GM12874 (cell line): Measurements from ENCODE around the gene TBXA2R.

ENCODE experiments used
- TF ChIP-seq, protein P1 (sequence below): IDR thresholded peaks from 2 replicates; pipeline ENCODE4 v1.5.1; 2011; ENCODE audit warnings: low read depth, mild to moderate bottlenecking, control low read depth, low read length, moderate library complexity; ENCODE audit not compliant: insufficient read depth

The TBXA2R gene

DNA sequence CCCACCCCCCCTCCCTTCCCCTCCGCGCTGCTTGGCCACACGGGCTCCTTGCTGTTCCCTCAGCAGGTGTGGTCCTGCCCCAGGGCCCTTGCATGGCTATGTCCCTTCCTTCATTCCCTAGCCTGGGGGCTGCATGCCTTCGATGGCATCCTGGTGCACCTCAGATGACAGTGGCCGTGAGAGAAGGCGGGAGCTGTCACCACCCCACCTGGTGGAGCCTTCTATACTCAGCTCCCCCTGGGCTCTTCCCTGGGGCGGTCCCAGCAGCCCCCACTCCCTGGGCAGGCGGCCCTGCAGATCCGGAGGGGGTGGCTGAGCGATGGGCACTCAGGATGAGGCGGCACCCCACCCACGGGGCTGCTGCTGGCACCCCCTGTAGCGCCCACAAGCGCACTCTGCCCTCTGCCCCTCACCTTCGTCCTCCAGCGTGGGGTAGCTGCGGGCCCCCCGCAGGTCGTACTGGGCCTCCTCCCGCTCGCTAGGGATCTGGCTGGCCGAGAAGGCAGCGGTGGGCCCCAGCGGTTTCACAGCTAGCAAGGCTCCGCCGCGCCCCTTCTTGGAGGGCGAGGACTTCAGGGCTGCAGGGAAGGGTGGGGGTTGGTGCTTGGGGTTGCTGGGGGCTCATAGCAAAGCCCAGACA, 37.1 kb upstream of the TBXA2R start:
- TF ChIP-seq, protein P1, sequence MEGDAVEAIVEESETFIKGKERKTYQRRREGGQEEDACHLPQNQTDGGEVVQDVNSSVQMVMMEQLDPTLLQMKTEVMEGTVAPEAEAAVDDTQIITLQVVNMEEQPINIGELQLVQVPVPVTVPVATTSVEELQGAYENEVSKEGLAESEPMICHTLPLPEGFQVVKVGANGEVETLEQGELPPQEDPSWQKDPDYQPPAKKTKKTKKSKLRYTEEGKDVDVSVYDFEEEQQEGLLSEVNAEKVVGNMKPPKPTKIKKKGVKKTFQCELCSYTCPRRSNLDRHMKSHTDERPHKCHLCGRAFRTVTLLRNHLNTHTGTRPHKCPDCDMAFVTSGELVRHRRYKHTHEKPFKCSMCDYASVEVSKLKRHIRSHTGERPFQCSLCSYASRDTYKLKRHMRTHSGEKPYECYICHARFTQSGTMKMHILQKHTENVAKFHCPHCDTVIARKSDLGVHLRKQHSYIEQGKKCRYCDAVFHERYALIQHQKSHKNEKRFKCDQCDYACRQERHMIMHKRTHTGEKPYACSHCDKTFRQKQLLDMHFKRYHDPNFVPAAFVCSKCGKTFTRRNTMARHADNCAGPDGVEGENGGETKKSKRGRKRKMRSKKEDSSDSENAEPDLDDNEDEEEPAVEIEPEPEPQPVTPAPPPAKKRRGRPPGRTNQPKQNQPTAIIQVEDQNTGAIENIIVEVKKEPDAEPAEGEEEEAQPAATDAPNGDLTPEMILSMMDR: no peak

DNA sequence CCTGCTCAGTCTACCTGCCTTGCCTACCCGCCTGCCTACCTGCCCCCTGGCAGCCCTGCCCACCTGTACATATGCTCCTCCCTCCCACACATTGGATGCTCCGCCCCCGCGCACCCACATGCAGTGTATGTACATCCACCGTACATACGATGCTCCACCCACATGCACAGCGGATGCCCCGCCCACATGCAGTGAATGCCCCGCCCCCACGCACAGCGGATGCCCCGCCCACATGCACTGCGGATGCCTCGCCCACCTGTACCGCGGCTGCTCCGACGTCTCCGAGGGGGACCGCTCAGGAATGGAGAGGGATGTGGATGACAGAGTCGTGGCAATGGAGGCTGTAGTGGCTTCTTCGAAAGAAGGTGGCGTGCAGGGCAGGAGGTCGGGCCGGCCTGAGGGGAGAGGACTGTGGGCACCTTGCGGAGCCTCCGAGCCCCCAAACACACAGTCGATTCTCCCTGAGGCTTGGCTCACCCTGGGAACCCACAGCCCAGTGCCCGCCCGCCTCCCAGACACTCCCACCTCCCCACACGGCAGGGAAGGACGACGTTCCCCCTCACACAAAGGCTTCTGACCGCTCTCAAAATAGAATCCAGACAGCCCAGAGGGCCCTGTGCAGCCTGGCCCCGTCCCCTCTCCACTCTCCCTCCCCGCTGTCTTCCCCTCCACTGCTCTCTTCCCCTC, 36.5 kb upstream of the TBXA2R start:
- TF ChIP-seq, protein P1: no peak

DNA sequence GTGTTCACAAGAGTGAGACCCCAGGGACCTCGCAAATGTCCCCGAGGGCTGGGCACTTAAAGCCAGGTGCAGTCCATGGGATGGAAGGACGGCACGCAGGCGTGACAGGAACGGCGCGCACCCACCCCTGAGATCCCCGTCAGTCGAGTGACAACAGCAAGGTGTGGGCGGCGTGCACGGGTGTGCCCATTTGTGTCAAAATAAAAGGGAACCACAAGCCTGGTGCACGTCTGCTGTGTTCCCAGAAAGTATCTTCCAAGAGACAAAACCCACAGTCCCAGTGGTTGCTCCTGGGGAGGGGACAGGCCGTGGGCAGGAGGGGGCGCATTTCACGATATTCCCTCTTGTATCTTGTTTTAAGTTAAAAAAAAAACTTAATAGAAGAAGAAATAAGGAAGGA, 35.6 kb upstream of the TBXA2R start:
- TF ChIP-seq, protein P1: no peak

DNA sequence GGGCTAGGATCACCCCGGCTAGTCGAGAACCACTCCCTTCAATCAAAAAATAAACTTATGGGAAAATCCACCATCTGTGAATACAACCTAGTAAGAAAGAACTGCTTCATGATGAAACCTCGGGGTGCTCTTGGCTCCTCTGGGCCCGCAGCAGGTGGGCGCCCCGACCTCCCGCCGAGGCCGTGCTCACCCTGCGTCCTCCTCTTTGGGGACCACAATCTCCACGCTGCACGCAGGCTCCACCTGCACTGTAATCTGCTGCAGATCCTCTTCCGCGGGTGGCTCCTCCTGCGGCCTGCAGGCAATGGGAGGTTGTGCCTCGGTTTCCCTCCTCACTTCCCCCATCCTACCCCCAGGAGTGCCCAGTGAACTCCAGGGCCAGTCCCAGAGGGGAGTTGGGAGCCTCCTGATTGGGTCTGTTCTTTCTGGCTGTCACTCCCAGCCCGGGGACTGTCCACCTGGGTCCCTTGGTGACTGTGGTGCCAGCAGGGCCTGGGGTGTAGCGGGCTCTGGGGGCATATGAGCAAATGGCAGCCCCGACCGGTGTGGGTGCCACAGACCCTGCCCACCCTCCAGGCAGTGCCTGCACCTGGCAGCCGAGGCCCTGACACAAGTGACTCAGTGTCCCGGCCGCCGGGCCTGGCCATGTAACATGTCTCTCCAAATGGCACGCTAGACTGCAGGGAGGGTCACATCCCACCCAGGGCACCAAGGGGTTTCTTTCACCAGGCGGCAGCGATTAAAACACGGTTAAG, 35.0 kb upstream of the TBXA2R start:
- TF ChIP-seq, protein P1: no peak

DNA sequence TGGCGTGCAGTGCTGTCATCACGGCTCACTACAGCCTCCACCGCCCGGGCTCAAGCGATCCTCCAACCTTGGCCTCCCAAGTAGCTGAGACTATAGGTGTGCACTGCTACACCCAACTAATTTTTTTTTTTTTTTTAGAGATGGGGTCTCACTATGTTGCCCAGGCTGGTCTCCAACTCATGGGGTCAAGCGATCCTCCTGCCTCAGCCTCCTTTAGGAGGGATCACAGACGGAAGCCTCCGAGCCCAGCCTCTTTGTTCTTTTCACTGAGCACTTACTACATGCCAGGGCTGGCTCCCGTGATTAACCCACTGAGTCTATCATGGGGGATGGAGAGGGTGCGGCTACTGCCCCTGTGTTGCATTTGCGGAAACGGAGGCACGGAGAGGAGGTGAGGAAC, 32.8 kb upstream of the TBXA2R start:
- TF ChIP-seq, protein P1: no peak

DNA sequence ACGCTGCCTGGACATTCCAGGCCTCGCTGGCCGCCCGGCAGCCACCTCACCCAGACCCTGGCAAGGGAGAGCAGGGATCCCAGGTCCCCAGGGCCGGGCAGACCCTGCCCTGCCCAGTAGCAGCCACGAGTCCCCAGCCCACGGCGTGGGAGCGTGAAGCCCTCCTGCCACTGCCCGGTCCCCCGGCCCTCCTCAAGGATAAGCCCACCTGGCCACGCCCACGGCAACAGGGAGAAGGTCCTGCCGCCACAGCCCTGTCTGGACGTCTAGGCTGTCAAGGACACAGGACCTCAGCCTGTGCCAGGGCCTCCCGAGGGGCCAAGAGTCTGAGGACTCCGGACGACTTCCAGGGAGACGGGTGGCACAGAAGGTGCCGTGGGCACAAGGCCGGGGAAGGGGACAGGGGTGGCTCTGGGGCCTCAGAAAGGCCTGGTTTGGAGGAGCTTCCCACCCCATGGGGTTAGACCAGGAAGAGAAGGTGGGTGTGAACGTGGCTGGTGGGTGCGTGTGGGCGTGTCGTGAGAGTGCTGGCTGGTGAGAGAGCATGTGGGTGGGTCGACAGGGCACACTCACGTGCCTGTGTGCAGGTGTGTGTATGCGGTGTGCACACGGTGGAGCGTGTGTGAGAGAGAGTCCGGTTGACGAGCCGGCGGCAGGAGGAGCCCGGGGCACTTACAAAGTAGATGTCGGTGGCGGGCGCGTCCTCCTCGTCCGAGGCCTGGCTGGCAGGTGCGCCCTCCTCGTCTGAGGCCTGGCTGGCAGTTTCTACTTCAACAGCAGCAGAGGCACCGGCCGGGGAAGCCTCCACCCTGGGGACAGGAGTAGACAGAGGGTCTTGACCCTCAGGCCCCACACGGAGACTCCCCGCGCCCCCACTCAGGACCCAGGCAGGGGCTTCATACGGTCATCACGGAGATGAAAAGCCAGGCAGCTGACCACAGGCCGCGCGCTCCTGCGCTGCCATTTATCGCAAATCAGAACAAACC, 31.8 kb upstream of the TBXA2R start:
- TF ChIP-seq, protein P1: no peak
